Testis (tissue), 2 donors: ENCODE results near the gene CKAP2L.

Experiments used
- POLR2A ChIP-seq: fragments of 450-650 bp; IDR thresholded peaks from one replicate; pipeline ENCODE4 v1.6.1; 2017; ENCODE audit warnings: antibody characterized with exemption, mild to moderate bottlenecking, moderate library complexity
- TF ChIP-seq, protein P1 (sequence below), 3 experiments: fragments of 450-650 bp in 2 of 3; fragments of 200-600 bp in 1 of 3; sonication (generic) in 1 of 3; IDR thresholded peaks; one replicate each; pipeline ENCODE4 v1.5.1; 2016 to 2019; ENCODE audit warnings: antibody characterized with exemption in 3 of 3, mild to moderate bottlenecking in 2 of 3, moderate library complexity in 1 of 3

DNA sequence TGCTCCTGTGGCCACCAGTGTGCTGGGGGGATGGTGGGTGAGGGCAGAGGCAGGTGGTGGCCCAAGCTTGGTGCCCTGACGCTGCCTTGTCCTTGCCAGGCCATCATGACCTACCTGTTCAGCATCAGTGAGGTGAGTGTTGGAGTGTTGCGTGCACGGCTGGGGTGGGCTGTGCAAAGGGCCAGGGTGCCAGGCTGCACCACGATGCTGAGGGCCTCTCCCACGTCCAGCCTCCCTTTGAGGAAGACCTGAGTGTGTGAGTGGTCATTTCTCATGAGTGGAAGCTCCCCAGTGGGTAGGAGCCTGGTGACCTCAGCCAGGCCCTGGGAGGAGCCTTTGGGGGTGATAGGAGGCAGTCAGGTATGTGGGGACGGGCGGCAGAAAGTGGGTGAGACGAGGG lies 40.4 kb downstream of the CKAP2L start:
- TF ChIP-seq, protein P1, sequence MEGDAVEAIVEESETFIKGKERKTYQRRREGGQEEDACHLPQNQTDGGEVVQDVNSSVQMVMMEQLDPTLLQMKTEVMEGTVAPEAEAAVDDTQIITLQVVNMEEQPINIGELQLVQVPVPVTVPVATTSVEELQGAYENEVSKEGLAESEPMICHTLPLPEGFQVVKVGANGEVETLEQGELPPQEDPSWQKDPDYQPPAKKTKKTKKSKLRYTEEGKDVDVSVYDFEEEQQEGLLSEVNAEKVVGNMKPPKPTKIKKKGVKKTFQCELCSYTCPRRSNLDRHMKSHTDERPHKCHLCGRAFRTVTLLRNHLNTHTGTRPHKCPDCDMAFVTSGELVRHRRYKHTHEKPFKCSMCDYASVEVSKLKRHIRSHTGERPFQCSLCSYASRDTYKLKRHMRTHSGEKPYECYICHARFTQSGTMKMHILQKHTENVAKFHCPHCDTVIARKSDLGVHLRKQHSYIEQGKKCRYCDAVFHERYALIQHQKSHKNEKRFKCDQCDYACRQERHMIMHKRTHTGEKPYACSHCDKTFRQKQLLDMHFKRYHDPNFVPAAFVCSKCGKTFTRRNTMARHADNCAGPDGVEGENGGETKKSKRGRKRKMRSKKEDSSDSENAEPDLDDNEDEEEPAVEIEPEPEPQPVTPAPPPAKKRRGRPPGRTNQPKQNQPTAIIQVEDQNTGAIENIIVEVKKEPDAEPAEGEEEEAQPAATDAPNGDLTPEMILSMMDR (IDR thresholded peaks at IDR 0.05), result no peak
- TF ChIP-seq POLR2A, result no peak
